OCI-LY1 (cell line): ENCODE results near the gene ATP8A1.
A peak's percentile ranks its signal among the peaks of the same experiment; 100 is the strongest.

ENCODE experiments used
- H2AFZ ChIP-seq: fragments of 200-600 bp; sonication (generic), shearing (Covaris generic); 2 replicates; pipeline ENCODE4 v1.6.0; 2014; ENCODE audit warnings: antibody characterized with exemption, mild to moderate bottlenecking, low read length
- H3F3A ChIP-seq: fragments of 200-600 bp; sonication (generic), shearing (Covaris generic); 2 replicates; pipeline ENCODE4 v1.6.0; 2014; ENCODE audit warnings: mild to moderate bottlenecking, antibody characterized with exemption, low read length, moderate library complexity; ENCODE audit not compliant: insufficient read depth
- H3K27ac ChIP-seq: fragments of 200-600 bp; sonication (generic); 2 replicates; pipeline ENCODE4 v1.5.1; 2014; ENCODE audit warnings: low read length, mixed run types, mild to moderate bottlenecking, low read depth; ENCODE audit not compliant: poor library complexity, severe bottlenecking
- H3K27me3 ChIP-seq: fragments of 200-600 bp; sonication (generic); 2 replicates; pipeline ENCODE4 v1.6.0; 2014; ENCODE audit warnings: antibody characterized with exemption, mild to moderate bottlenecking, low read length, moderate library complexity; ENCODE audit not compliant: insufficient read depth
- H3K36me3 ChIP-seq: fragments of 200-600 bp; sonication (generic); 2 replicates; pipeline ENCODE4 v1.6.1; 2014; ENCODE audit warnings: mild to moderate bottlenecking, antibody characterized with exemption, low read length, moderate library complexity, mixed read lengths; ENCODE audit not compliant: insufficient read depth
- H3K4me1 ChIP-seq: fragments of 200-600 bp; sonication (generic); 2 replicates; pipeline ENCODE4 v1.5.1; 2014; ENCODE audit warnings: mild to moderate bottlenecking, low read length, moderate library complexity; ENCODE audit not compliant: insufficient read depth, severe bottlenecking
- H3K4me2 ChIP-seq: fragments of 200-600 bp; sonication (generic), shearing (Covaris generic); 2 replicates; pipeline ENCODE4 v1.6.1; 2014; ENCODE audit warnings: low read length
- H3K4me3 ChIP-seq: fragments of 200-600 bp; sonication (generic); 2 replicates; pipeline ENCODE4 v1.5.1; 2014; ENCODE audit warnings: low read length, low read depth, mild to moderate bottlenecking, mixed read lengths; ENCODE audit not compliant: poor library complexity, severe bottlenecking
- H3K79me2 ChIP-seq: fragments of 200-600 bp; shearing (Covaris generic); 2 replicates; pipeline ENCODE4 v1.6.1; 2016; ENCODE audit warnings: mixed run types, low read length, mixed read lengths; ENCODE audit not compliant: insufficient read depth
- H3K9ac ChIP-seq: fragments of 200-600 bp; sonication (generic), shearing (Covaris generic); 2 replicates; pipeline ENCODE4 v1.6.1; 2014; ENCODE audit warnings: mild to moderate bottlenecking, low read length, mixed read lengths
- H3K9me2 ChIP-seq: fragments of 200-600 bp; sonication (generic), shearing (Covaris generic); 2 replicates; pipeline ENCODE4 v1.6.1; 2014; ENCODE audit warnings: low read depth, mild to moderate bottlenecking, low read length, mixed read lengths
- H3K9me3 ChIP-seq: fragments of 200-600 bp; shearing (Covaris generic); 2 replicates; pipeline ENCODE4 v1.6.1; 2014; ENCODE audit warnings: low read length, mixed read lengths
- H4K20me1 ChIP-seq: fragments of 200-600 bp; sonication (generic), shearing (Covaris generic); 2 replicates; pipeline ENCODE4 v1.6.0; 2016; ENCODE audit warnings: mild to moderate bottlenecking, low read length; ENCODE audit not compliant: insufficient read depth
- EZH2 ChIP-seq: fragments of 200-600 bp; sonication (generic), shearing (Covaris generic); IDR thresholded peaks from 2 replicates; pipeline ENCODE4 v1.8.0; 2017; ENCODE audit warnings: borderline replicate concordance, mixed run types, mild to moderate bottlenecking, antibody characterized with exemption, low read length, moderate library complexity, mixed read lengths
- TF ChIP-seq, protein P1 (sequence below): fragments of 200-600 bp; sonication (generic), shearing (Covaris generic); IDR thresholded peaks from 2 replicates; pipeline ENCODE4 v1.5.1; 2017; ENCODE audit warnings: mild to moderate bottlenecking, antibody characterized with exemption, low read length, moderate library complexity, mixed read lengths

Gene ATP8A1

DNA sequence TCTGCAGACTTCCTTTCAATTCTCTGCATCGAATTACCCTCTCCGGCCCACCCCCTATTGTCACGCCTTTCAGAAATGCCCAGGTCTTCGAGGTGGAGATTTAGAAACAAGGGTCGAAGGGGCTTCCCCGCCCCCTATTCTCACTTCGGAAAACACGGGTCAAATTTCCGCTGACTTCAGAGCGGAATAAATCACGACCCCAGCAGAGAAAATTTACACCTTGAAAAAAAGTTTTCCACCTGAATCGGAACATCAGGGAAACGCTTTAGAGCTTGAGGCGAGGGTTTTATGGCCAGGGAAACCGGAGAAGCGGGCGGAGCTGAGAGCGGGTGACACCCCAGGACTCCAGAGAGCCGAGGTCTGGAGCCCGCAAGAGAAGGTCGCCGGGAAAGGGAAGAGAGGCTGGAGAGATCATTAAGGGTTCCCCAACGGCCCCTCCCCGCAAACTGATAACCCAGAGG, 258.0 kb downstream of the ATP8A1 start:
- Histone ChIP-seq H3K27ac (no peak overlapping the region), H3K4me2 (peak overlapping the region; percentile 82; the same call in 1 of the 2 replicates), H3K36me3 (no peaks in the 10 kb centered on the region), H3K79me2 (no peaks in the 10 kb centered on the region), H3K4me3 (no peak overlapping the region), H3K9me3 (no peaks in the 10 kb centered on the region), H3K9ac (no peak overlapping the region), H3K27me3 (peaks cover 9% of the 10 kb centered on the region; the same call in 1 of the 2 replicates), H3F3A (no peaks in the 10 kb centered on the region), H2AFZ (no peak overlapping the region), H3K9me2 (no peaks in the 10 kb centered on the region), H3K4me1 (peaks cover 26% of the 10 kb centered on the region), H4K20me1 (no peaks in the 10 kb centered on the region)
- no peak for TF ChIP-seq EZH2
- TF ChIP-seq, protein P1, sequence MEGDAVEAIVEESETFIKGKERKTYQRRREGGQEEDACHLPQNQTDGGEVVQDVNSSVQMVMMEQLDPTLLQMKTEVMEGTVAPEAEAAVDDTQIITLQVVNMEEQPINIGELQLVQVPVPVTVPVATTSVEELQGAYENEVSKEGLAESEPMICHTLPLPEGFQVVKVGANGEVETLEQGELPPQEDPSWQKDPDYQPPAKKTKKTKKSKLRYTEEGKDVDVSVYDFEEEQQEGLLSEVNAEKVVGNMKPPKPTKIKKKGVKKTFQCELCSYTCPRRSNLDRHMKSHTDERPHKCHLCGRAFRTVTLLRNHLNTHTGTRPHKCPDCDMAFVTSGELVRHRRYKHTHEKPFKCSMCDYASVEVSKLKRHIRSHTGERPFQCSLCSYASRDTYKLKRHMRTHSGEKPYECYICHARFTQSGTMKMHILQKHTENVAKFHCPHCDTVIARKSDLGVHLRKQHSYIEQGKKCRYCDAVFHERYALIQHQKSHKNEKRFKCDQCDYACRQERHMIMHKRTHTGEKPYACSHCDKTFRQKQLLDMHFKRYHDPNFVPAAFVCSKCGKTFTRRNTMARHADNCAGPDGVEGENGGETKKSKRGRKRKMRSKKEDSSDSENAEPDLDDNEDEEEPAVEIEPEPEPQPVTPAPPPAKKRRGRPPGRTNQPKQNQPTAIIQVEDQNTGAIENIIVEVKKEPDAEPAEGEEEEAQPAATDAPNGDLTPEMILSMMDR: no peak

DNA sequence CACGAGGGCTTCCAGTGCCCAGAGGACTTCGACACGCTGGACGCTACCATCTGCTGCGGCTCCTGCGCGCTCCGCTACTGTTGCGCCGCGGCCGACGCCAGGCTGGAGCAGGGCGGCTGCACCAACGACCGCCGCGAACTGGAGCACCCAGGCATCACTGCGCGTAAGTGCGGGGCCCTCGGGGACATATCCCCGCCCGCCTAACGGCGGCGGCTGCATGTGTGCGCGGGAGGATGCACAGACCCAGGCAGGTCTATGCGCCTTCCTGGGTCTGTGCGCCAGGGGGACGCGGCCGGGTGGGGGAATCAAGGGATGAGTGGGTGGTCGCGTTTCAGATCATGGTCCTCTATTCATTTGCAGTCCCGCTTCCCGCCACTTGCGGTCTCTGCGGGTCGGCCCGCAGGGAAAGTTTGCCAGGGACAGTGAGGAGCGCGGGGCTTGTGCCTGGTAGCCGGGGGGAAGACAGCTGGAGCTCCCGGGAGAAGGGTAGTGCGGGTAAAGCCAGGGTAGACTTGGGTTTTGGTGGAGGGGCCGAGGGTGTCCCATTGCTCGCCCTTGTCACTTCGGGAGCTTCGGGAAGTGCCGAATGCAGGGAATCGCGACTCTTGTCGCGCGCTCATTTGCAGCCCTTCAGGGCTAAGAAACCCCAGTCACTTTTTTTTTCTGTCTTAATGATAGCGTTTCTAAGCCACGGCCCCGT, 258.6 kb downstream of the ATP8A1 start:
- no peak overlapping the region for H3K27ac ChIP-seq
- H3K4me3 ChIP-seq: peak overlapping the region; percentile 54
- no peak for TF ChIP-seq EZH2
- TF ChIP-seq, protein P1: no peak

GRCh38 chr4:42397635-42398170, 259.2 kb downstream of the ATP8A1 start:
- peaks cover 9% of the 10 kb centered on the region; the same call in 1 of the 2 replicates for H3K27me3 ChIP-seq
- peak overlapping the region; percentile 82 for H3K4me2 ChIP-seq
- H3F3A ChIP-seq: no peaks in the 10 kb centered on the region
- no peaks in the 10 kb centered on the region for H4K20me1 ChIP-seq
- H3K9me3 ChIP-seq: no peaks in the 10 kb centered on the region
- TF ChIP-seq, protein P1: no peak
- TF ChIP-seq EZH2: no peak
- H3K9me2 ChIP-seq: no peaks in the 10 kb centered on the region
- H3K36me3 ChIP-seq: no peaks in the 10 kb centered on the region
- peaks cover 26% of the 10 kb centered on the region for H3K4me1 ChIP-seq
- no peak overlapping the region for H3K27ac ChIP-seq
- H2AFZ ChIP-seq: no peak overlapping the region
- peak overlapping the region; percentile 54 for H3K4me3 ChIP-seq
- no peaks in the 10 kb centered on the region for H3K79me2 ChIP-seq
- peak overlapping the region; percentile 35; the same call in 1 of the 2 replicates for H3K9ac ChIP-seq

More for the DNA sequence above, 258.6 kb downstream of the ATP8A1 start:
- Histone ChIP-seq H3K9me2 (no peaks in the 10 kb centered on the region), H3K27me3 (peaks cover 9% of the 10 kb centered on the region; the same call in 1 of the 2 replicates), H4K20me1 (no peaks in the 10 kb centered on the region), H3F3A (no peaks in the 10 kb centered on the region), H3K4me1 (peaks cover 26% of the 10 kb centered on the region), H3K79me2 (no peaks in the 10 kb centered on the region), H3K4me2 (peak overlapping the region; percentile 82), H3K9ac (peak overlapping the region; percentile 35; the same call in 1 of the 2 replicates), H3K36me3 (no peaks in the 10 kb centered on the region), H2AFZ (no peak overlapping the region), H3K9me3 (no peaks in the 10 kb centered on the region)
